ENCODE data around the gene ABCC1.
"Not testable (repeated sequence)": the region's sequence is repeated elsewhere in the genome, so short reads cannot be mapped to it uniquely, and the experiment has no call there.

ABCC1 gene

DNA sequence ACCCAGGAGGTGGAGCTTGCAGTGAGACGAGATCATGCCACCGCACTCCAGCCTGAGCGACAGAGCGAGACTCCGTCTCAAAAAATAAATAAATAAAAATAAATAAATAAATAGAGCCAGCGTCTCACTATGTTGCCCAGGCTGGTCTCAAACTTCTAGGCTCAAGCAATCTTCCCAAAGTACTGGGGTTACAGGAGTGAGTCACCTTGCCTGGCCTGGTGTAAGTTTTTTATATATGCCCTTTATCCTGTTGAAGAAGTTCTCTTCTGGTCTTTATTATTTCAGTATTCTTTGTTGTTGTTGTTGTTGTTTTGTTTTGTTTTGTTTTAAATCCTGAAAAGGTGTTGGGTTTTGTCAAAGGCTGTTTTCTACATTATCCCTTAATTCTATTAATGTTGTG is 30.1 kb upstream of the ABCC1 start:
- H3K27ac ChIP-seq (ENCODE audit: low read length) = no peak overlapping the region
- H3K27me3 ChIP-seq (ENCODE audit: insufficient read depth, low read length) = no peaks in the 10 kb centered on the region
- no peaks in the 10 kb centered on the region for H3K4me1 ChIP-seq (ENCODE audit: insufficient read depth, low read length)
- no peak overlapping the region for H3K4me3 ChIP-seq (ENCODE audit: low read length)
- no peaks in the 10 kb centered on the region for H3K9me3 ChIP-seq (ENCODE audit: insufficient read depth, low read depth, low read length)
- H3K9ac ChIP-seq (ENCODE audit: low read depth, low read length) = no peak overlapping the region
- no peaks in the 10 kb centered on the region for H3K36me3 ChIP-seq (ENCODE audit: insufficient read depth, low read depth, low read length)

DNA sequence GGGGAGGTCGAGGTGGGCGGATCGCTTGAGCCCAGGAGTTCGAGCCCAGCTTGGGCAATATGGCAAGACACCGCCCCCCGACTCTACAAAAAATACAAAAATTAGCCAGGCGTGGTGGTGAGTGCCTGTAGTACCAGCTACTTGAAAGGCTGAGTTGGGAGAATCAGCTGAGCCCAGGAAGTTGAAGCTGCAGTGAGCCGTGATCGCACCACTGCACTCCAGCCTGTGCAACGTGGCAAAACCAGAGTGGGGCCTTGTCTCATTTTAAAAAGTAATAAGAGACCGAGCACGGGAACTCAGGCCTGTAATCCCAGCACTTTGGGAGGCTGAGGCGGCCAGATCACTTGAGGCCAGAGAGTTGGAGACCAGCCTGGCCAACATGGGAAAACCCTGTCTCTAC is 24.4 kb upstream of the ABCC1 start:
- Histone ChIP-seq H3K36me3 (ENCODE audit: insufficient read depth, low read depth, low read length) (no peaks in the 10 kb centered on the region), H3K4me3 (ENCODE audit: low read length) (no peak overlapping the region), H3K9me3 (ENCODE audit: insufficient read depth, low read depth, low read length) (no peaks in the 10 kb centered on the region), H3K27me3 (ENCODE audit: insufficient read depth, low read length) (no peaks in the 10 kb centered on the region), H3K27ac (ENCODE audit: low read length) (no peak overlapping the region), H3K4me1 (ENCODE audit: insufficient read depth, low read length) (no peaks in the 10 kb centered on the region), H3K9ac (ENCODE audit: low read depth, low read length) (no peak overlapping the region)

DNA sequence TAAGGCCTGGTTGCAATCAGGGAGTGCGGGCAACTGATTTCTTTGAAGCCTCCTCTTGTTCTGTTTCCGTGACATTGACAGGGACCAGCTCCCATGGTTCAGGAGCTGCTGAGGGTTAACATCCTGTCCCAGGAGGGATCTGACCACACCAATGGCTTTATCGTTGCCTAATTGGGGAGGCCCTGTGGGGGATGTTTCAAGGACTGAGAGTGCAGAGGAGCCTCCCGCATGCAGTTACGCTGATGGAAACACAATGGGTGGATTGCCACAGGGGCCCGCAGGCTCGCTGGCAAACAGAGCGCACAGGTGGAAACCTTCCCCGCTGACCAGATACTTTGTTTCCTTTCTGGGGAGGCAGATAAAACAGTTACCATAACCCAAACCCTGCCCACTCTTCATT is 23.8 kb upstream of the ABCC1 start:
- Histone ChIP-seq H3K36me3 (ENCODE audit: insufficient read depth, low read depth, low read length) (no peaks in the 10 kb centered on the region), H3K27ac (ENCODE audit: low read length) (no peak overlapping the region), H3K27me3 (ENCODE audit: insufficient read depth, low read length) (no peaks in the 10 kb centered on the region), H3K4me1 (ENCODE audit: insufficient read depth, low read length) (no peaks in the 10 kb centered on the region), H3K4me3 (ENCODE audit: low read length) (no peak overlapping the region), H3K9me3 (ENCODE audit: insufficient read depth, low read depth, low read length) (no peaks in the 10 kb centered on the region), H3K9ac (ENCODE audit: low read depth, low read length) (peak overlapping the region; percentile 41; the same call in 1 of the 2 replicates)

DNA sequence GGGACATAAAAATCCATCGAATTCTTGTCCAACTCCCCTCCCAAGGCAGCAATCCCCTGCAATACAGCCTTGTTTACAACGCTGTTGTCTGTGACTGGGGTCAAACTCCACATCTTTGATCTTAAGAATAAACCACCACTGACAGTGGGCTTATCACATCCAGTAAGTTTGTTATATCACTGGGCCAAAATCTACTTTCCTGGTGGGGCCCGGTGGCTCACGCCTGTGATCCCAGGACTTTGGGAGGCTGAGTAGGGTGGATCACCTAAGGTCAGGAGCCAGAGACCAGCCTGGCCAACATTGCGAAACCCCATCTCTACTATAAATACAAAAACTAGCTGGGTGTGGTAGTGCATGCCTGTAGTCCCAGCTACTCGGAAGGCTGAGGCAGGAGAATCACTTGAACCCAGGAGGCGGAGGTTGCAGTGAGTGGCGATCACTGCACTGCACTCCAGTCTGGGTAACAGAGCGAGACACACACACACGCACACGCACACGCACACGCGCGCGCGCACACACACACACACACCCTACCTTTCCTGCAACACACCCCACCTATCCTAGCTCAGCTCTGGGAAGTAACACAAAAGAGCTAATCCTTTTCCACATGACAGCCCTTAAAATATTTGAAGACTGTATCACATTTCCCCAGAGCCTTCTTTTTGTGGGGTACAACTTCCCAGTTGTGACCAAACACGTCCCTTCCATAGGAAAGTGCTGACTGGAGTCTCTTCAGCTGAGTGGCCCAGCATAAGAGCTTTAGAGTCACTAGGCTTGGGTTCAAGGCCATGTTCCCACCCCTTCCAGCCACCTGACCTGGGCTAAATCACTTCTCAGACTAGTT is 20.9 kb upstream of the ABCC1 start:
- no peaks in the 10 kb centered on the region for H3K27me3 ChIP-seq (ENCODE audit: insufficient read depth, low read length)
- H3K4me1 ChIP-seq (ENCODE audit: insufficient read depth, low read length) = no peaks in the 10 kb centered on the region
- H3K4me3 ChIP-seq (ENCODE audit: low read length) = no peak overlapping the region
- H3K9ac ChIP-seq (ENCODE audit: low read depth, low read length) = no peak overlapping the region
- no peaks in the 10 kb centered on the region for H3K9me3 ChIP-seq (ENCODE audit: insufficient read depth, low read depth, low read length)
- H3K36me3 ChIP-seq (ENCODE audit: insufficient read depth, low read depth, low read length) = no peaks in the 10 kb centered on the region
- H3K27ac ChIP-seq (ENCODE audit: low read length) = no peak overlapping the region

DNA sequence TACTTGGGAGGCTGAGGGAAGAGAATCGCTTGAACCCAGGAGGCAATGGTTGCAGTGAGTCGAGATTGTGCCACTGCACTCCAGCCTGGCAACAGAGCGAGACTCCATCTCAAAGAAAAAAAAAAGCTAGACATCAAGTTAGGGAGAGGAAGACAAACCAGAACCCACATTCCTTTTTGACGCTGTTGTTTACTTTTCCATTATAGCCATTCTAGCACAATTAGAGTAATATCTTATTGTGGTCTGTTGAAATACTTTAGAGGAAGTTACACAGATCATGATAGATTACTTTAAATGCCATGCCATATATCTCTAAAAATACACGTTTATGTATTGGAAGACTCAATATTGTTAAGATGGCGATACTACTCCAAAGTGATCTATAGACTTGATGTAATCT is 16.5 kb upstream of the ABCC1 start:
- no peak overlapping the region for H3K9ac ChIP-seq (ENCODE audit: low read depth, low read length)
- H3K36me3 ChIP-seq (ENCODE audit: insufficient read depth, low read depth, low read length) = no peaks in the 10 kb centered on the region
- no peak overlapping the region for H3K4me3 ChIP-seq (ENCODE audit: low read length)
- no peaks in the 10 kb centered on the region for H3K27me3 ChIP-seq (ENCODE audit: insufficient read depth, low read length)
- H3K27ac ChIP-seq (ENCODE audit: low read length) = no peak overlapping the region
- no peaks in the 10 kb centered on the region for H3K4me1 ChIP-seq (ENCODE audit: insufficient read depth, low read length)
- H3K9me3 ChIP-seq (ENCODE audit: insufficient read depth, low read depth, low read length) = no peaks in the 10 kb centered on the region; the same call in 1 of the 2 replicates

DNA sequence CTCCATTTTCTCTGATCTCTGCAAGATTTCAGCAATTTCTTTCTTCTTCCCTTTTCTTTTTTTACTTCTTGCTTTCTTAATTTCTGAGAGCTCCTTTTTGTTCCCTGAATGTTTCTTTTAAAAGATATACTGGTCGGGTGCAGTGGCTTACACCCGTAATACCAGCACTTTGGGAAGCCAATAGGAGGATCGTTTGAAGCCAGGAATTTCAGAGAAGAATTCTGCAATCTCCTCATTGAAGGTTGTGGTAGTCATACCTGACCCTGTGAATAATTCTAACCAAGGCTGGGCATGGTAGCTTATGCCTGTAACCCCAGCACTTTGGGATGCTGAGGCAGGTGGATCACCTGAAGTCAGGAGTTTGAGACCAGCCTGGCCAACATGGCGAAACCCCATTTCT is 15.6 kb upstream of the ABCC1 start:
- H3K9ac ChIP-seq (ENCODE audit: low read depth, low read length) = no peak overlapping the region
- H3K4me3 ChIP-seq (ENCODE audit: low read length) = no peak overlapping the region
- H3K4me1 ChIP-seq (ENCODE audit: insufficient read depth, low read length) = no peaks in the 10 kb centered on the region
- no peaks in the 10 kb centered on the region for H3K36me3 ChIP-seq (ENCODE audit: insufficient read depth, low read depth, low read length)
- no peak overlapping the region for H3K27ac ChIP-seq (ENCODE audit: low read length)
- no peaks in the 10 kb centered on the region for H3K27me3 ChIP-seq (ENCODE audit: insufficient read depth, low read length)
- no peaks in the 10 kb centered on the region; the same call in 1 of the 2 replicates for H3K9me3 ChIP-seq (ENCODE audit: insufficient read depth, low read depth, low read length)

DNA sequence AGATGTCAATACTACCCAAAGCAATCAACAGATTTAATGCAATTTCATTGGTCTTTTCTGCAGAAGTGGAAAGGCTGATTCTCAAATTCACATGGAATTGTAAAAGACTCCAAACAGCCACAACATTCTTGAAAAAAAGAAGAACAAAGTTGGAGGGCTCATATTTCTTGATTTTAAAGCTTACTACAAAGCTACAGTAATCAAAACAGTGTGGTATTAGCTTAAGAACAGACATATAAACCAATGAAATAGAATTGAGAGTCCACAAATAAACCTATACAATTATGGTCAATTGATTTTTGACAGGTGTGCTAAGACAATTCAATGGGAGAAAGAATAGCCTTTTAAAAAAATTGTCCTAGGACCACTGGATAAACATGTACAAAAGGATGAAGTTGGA is 14.4 kb upstream of the ABCC1 start:
- Histone ChIP-seq H3K9me3 (ENCODE audit: insufficient read depth, low read depth, low read length) (no peaks in the 10 kb centered on the region; the same call in 1 of the 2 replicates), H3K27ac (ENCODE audit: low read length) (no peak overlapping the region), H3K9ac (ENCODE audit: low read depth, low read length) (no peak overlapping the region), H3K4me1 (ENCODE audit: insufficient read depth, low read length) (no peaks in the 10 kb centered on the region), H3K36me3 (ENCODE audit: insufficient read depth, low read depth, low read length) (no peaks in the 10 kb centered on the region), H3K27me3 (ENCODE audit: insufficient read depth, low read length) (no peaks in the 10 kb centered on the region), H3K4me3 (ENCODE audit: low read length) (no peak overlapping the region)

DNA sequence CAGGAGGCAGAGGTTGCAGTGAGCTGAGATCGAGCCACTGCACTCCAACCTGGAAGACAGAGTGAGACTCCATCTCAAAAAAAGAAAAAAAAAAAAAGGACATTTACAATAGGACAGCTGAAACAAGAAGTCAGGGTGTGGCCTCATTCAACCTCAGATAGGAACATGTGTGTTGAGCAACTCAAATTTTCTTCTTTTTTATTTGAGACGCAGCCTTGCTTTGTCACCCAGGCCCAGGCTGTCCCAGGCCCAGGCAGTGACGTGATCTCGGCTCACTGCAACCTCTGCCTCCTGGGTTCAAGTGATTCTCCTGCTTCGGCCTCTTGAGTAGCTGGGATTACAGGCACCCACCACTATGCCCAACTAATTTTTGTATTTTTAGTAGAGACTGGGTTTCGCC is 12.6 kb upstream of the ABCC1 start:
- H3K9me3 ChIP-seq (ENCODE audit: insufficient read depth, low read depth, low read length); H3K27ac ChIP-seq (ENCODE audit: low read length); H3K36me3 ChIP-seq (ENCODE audit: insufficient read depth, low read depth, low read length); H3K4me1 ChIP-seq (ENCODE audit: insufficient read depth, low read length); H3K4me3 ChIP-seq (ENCODE audit: low read length); H3K9ac ChIP-seq (ENCODE audit: low read depth, low read length); H3K27me3 ChIP-seq (ENCODE audit: insufficient read depth, low read length): not testable (repeated sequence)

DNA sequence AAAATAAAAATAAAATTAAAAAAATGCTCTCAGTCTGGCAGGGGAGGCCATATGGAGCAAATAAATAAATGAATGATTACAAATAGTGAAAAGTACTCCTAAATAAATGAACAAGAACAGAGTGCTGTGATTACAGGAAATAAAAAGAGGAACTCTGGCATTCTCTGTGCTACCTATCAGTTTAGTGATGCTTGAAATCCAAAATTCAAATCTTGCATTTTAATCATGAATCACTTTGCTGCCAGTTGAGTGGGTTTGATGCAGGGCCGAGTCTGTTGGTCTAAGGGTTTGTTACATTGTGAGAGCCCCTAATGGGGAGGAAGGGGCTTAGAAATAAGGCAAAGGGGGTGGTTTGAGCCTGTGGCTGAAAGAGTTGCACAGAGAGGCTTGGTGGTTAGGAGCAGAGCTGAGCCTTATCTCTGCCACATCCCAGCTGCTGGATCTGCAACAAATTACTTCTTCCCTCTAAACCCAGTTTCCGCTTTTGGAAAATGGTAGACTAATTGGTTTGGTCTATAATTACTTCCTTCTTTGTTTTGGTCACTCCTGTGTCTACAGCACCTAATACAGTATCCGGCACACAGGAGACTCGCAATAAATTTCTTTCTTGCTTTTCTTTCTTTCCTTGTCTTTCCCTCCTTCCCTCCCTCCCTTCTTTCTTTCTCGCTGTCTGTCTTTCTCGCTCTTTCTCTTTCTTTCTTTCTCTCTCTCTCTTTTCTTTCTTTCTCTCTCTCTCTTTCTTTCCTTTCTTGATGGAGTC is 6.3 kb upstream of the ABCC1 start:
- Histone ChIP-seq H3K9me3 (ENCODE audit: insufficient read depth, low read depth, low read length) (no peaks in the 10 kb centered on the region), H3K4me3 (ENCODE audit: low read length) (no peak overlapping the region), H3K4me1 (ENCODE audit: insufficient read depth, low read length) (no peaks in the 10 kb centered on the region), H3K27ac (ENCODE audit: low read length) (no peak overlapping the region), H3K27me3 (ENCODE audit: insufficient read depth, low read length) (no peaks in the 10 kb centered on the region), H3K9ac (ENCODE audit: low read depth, low read length) (no peak overlapping the region), H3K36me3 (ENCODE audit: insufficient read depth, low read depth, low read length) (no peaks in the 10 kb centered on the region)

DNA sequence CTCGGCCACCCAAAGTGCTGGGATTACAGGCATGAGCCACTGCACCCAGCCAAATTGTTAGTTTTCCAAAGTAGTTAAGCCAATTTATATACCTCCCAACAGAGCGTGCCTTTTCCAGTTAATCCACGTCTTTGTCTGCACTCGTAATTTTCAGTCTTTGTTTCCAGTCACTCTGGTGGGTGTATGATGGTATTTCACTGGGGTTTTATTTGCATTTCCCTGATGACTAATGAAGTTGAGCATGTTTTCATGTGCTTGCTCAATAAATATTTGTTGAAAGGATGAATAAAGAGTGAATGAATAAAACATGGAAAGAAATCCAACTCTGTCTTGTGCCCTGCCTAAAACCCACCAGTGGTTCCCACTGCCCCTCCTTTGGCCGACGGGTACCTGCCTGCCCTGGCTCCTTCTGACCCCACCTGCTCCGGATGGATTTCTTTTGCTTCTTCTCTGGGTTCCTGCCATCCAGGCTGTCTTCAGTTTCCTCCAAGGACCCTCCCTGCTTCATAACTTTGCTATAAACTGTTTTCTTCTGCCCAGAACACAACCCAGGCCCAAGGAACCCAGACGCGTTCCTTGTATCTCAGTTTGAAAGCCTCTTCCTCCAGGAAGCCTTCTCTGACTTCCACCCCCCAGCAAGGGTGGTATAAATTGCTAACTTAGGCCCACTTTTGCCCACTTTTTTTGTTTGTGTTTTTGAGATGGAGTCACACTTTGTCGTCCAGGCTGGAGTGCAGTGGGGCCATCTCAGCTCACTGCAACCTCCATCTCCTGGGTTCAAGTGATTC is 3.0 kb upstream of the ABCC1 start:
- Histone ChIP-seq H3K4me1 (ENCODE audit: insufficient read depth, low read length) (peaks cover 4% of the 10 kb centered on the region; the same call in 1 of the 2 replicates), H3K9ac (ENCODE audit: low read depth, low read length) (no peak overlapping the region), H3K36me3 (ENCODE audit: insufficient read depth, low read depth, low read length) (no peaks in the 10 kb centered on the region), H3K4me3 (ENCODE audit: low read length) (no peak overlapping the region), H3K9me3 (ENCODE audit: insufficient read depth, low read depth, low read length) (no peaks in the 10 kb centered on the region), H3K27me3 (ENCODE audit: insufficient read depth, low read length) (no peaks in the 10 kb centered on the region), H3K27ac (ENCODE audit: low read length) (no peak overlapping the region)

DNA sequence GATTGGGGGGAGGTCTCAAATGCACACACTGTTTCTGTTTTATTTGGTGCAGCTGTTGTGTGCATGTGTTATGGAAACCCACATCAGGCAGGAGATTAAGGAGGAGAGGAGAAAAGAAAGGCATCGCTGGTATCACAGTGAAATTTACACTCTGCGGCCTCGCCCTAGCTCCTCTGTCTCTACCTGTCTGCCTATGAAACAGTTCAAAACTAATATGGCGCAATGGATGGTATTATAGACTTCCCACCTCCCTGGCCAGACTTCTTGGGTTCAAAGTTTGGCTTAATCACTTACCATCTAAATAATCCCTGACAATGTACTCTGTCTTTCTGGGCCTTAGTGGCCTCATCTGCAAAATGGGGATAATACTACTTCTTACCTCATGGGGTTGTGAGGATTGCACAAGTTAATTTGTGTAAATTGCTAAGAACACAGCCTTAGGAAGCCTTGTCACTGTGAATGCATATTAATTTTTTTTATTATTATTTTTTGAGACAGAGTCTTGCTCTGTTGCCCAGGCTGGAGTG is 1.4 kb upstream of the ABCC1 start:
- H3K9me3 ChIP-seq (ENCODE audit: insufficient read depth, low read depth, low read length) = no peaks in the 10 kb centered on the region
- H3K4me1 ChIP-seq (ENCODE audit: insufficient read depth, low read length) = peaks cover 4% of the 10 kb centered on the region; the same call in 1 of the 2 replicates
- H3K9ac ChIP-seq (ENCODE audit: low read depth, low read length) = no peak overlapping the region
- H3K4me3 ChIP-seq (ENCODE audit: low read length) = no peak overlapping the region
- no peaks in the 10 kb centered on the region for H3K36me3 ChIP-seq (ENCODE audit: insufficient read depth, low read depth, low read length)
- no peaks in the 10 kb centered on the region for H3K27me3 ChIP-seq (ENCODE audit: insufficient read depth, low read length)
- H3K27ac ChIP-seq (ENCODE audit: low read length) = no peak overlapping the region

All from iPS-20b (cell line).